Hepatocyte (in vitro differentiated cells): ENCODE results near the gene GGT7. TPM values are rescaled to one million over a fixed set of nuclear protein-coding genes. Genes with fewer than 3 reads are reported as not detected.
A peak's percentile ranks its signal among the peaks of the same experiment; 100 is the strongest.

Source experiments
- DNase-seq: peaks from one replicate; pipeline ENCODE4 v3.0.0-alpha.2; 2016; ENCODE audit warnings: low spot score
- H2AFZ ChIP-seq: fragments of 200-600 bp; sonication (generic); 2 replicates; pipeline ENCODE4 v1.6.0; 2016; ENCODE audit warnings: antibody characterized with exemption, mild to moderate bottlenecking
- H3K27ac ChIP-seq: fragments of 200-600 bp; sonication (generic); 2 replicates; pipeline ENCODE4 v1.5.1; 2016; ENCODE audit warnings: mild to moderate bottlenecking
- H3K27me3 ChIP-seq: fragments of 200-600 bp; sonication (generic); 2 replicates; pipeline ENCODE4 v1.6.1; 2016
- H3K36me3 ChIP-seq: fragments of 200-600 bp; sonication (generic); replicated peaks from 2 replicates; pipeline ENCODE4 v1.5.1; 2016; ENCODE audit warnings: low read depth; ENCODE audit not compliant: insufficient read depth
- H3K4me1 ChIP-seq: fragments of 200-600 bp; sonication (generic); 2 replicates; pipeline ENCODE4 v1.5.1; 2016; ENCODE audit warnings: mild to moderate bottlenecking, moderate library complexity; ENCODE audit not compliant: insufficient read depth
- H3K4me2 ChIP-seq: fragments of 200-600 bp; sonication (generic); 2 replicates; pipeline ENCODE4 v1.6.0; 2016
- H3K4me3 ChIP-seq: fragments of 200-600 bp; sonication (generic); 2 replicates; pipeline ENCODE4 v1.5.1; 2016; ENCODE audit warnings: mild to moderate bottlenecking
- H3K79me2 ChIP-seq: fragments of 200-600 bp; sonication (generic); 2 replicates; pipeline ENCODE4 v1.6.0; 2017; ENCODE audit warnings: mild to moderate bottlenecking
- H3K9me2 ChIP-seq: fragments of 200-600 bp; sonication (generic); replicated peaks from 2 replicates; pipeline ENCODE4 v1.6.0; 2017; ENCODE audit warnings: mild to moderate bottlenecking; ENCODE audit not compliant: insufficient read depth
- H3K9me3 ChIP-seq: fragments of 200-600 bp; sonication (generic); 2 replicates; pipeline ENCODE4 v1.5.1; 2016; ENCODE audit warnings: low read depth, mild to moderate bottlenecking
- H4K20me1 ChIP-seq: fragments of 200-600 bp; sonication (generic); 2 replicates; pipeline ENCODE4 v1.6.0; 2016; ENCODE audit warnings: mild to moderate bottlenecking; ENCODE audit not compliant: insufficient read depth, poor library complexity, severe bottlenecking
- EZH2 ChIP-seq: fragments of 200-600 bp; sonication (generic); IDR thresholded peaks from 2 replicates; pipeline ENCODE4 v1.6.1; 2016; ENCODE audit warnings: antibody characterized with exemption, mild to moderate bottlenecking, borderline replicate concordance
- EZH2phosphoT487 ChIP-seq: fragments of 200-600 bp; sonication (generic); IDR thresholded peaks from one replicate; pipeline ENCODE4 v1.6.1; 2018; ENCODE audit warnings: antibody characterized with exemption, mild to moderate bottlenecking, low read depth, moderate library complexity; ENCODE audit not compliant: unreplicated experiment, severe bottlenecking
- WGBS: methylation state at CpG from one replicate; pipeline ENCODE4 v1.1.6; 2016; ENCODE audit warnings: low lambda C conversion rate; ENCODE audit errors: missing lambda C conversion rate; 5-methylcytosine and 5-hydroxymethylcytosine counted together
- polyA plus RNA-seq: library from polyadenylated mRNA; unstranded; fragments of >200 nt; fragmentation: Nextera tagmentation; extraction: Ambion mirVana; gene quantifications from 2 replicates; pipeline ENCODE4 v1.2.1, GENCODE V29; 2016
- total RNA-seq: library from RNA; depleted of rRNA; stranded (reverse); fragments of >200 nt; gene quantifications from 2 replicates; pipeline ENCODE4 v1.2.3, GENCODE V29; 2014
- TF ChIP-seq, protein P1 (sequence below): fragments of 200-600 bp; sonication (generic); IDR thresholded peaks from 2 replicates; pipeline ENCODE4 v1.5.1; 2016; ENCODE audit warnings: antibody characterized with exemption, mild to moderate bottlenecking; ENCODE audit not compliant: poor library complexity

Gene GGT7
- total and polyA plus RNA-seq, 2 experiments from 2014 or later: 9.8 to 18.2 TPM

- 74% methylated on average over 4 of the region's 4 CpGs for WGBS
- no peaks in the 10 kb centered on the region for H3K9me2 ChIP-seq
- no peaks in the 10 kb centered on the region for H4K20me1 ChIP-seq
- H3K79me2 ChIP-seq: no peaks in the 10 kb centered on the region
- H3K36me3 ChIP-seq: no peaks in the 10 kb centered on the region
- peaks cover 8% of the 10 kb centered on the region for H3K4me1 ChIP-seq
- TF ChIP-seq EZH2 (no peak), EZH2phosphoT487 (no peak)
- TF ChIP-seq, protein P1, sequence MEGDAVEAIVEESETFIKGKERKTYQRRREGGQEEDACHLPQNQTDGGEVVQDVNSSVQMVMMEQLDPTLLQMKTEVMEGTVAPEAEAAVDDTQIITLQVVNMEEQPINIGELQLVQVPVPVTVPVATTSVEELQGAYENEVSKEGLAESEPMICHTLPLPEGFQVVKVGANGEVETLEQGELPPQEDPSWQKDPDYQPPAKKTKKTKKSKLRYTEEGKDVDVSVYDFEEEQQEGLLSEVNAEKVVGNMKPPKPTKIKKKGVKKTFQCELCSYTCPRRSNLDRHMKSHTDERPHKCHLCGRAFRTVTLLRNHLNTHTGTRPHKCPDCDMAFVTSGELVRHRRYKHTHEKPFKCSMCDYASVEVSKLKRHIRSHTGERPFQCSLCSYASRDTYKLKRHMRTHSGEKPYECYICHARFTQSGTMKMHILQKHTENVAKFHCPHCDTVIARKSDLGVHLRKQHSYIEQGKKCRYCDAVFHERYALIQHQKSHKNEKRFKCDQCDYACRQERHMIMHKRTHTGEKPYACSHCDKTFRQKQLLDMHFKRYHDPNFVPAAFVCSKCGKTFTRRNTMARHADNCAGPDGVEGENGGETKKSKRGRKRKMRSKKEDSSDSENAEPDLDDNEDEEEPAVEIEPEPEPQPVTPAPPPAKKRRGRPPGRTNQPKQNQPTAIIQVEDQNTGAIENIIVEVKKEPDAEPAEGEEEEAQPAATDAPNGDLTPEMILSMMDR: no peak
- H3K27me3 ChIP-seq: no peaks in the 10 kb centered on the region
- H2AFZ ChIP-seq: no peak overlapping the region
- no peak for DNase-seq
- peak overlapping the region; percentile 17 for H3K27ac ChIP-seq
- H3K4me3 ChIP-seq: no peak overlapping the region
- no peak overlapping the region for H3K4me2 ChIP-seq
- H3K9me3 ChIP-seq: no peaks in the 10 kb centered on the region
Measured at GRCh38 chr20:34915749-34916455, 43.2 kb upstream of the GGT7 start.

GRCh38 chr20:34915131-34915530 lies 42.5 kb upstream of the GGT7 start:
- 92% methylated on average over 4 of the region's 4 CpGs for WGBS
- TF ChIP-seq EZH2phosphoT487: no peak
- TF ChIP-seq, protein P1: no peak
- no peak for TF ChIP-seq EZH2
- H4K20me1 ChIP-seq: no peaks in the 10 kb centered on the region
- no peaks in the 10 kb centered on the region for H3K36me3 ChIP-seq
- H2AFZ ChIP-seq: no peak overlapping the region
- no peak for DNase-seq
- H3K4me3 ChIP-seq: no peak overlapping the region
- peaks cover 8% of the 10 kb centered on the region for H3K4me1 ChIP-seq
- no peak overlapping the region for H3K27ac ChIP-seq
- H3K4me2 ChIP-seq: no peak overlapping the region
- H3K79me2 ChIP-seq: no peaks in the 10 kb centered on the region
- H3K9me3 ChIP-seq: no peaks in the 10 kb centered on the region
- no peaks in the 10 kb centered on the region for H3K27me3 ChIP-seq
- H3K9me2 ChIP-seq: no peaks in the 10 kb centered on the region

GRCh38 chr20:34907616-34908469 lies 35.2 kb upstream of the GGT7 start:
- Histone ChIP-seq H3K4me3 (no peak overlapping the region), H3K4me2 (no peak overlapping the region), H3K27ac (peak overlapping the region; percentile 63), H3K27me3 (no peaks in the 10 kb centered on the region), H3K9me2 (no peaks in the 10 kb centered on the region), H2AFZ (no peak overlapping the region), H3K9me3 (no peaks in the 10 kb centered on the region), H3K4me1 (peaks cover 11% of the 10 kb centered on the region), H3K79me2 (peaks cover 2% of the 10 kb centered on the region), H3K36me3 (no peaks in the 10 kb centered on the region), H4K20me1 (no peaks in the 10 kb centered on the region)
- 42% methylated on average over 7 of the region's 7 CpGs for WGBS
- TF ChIP-seq EZH2phosphoT487 (no peak), EZH2 (no peak)
- TF ChIP-seq, protein P1: no peak
- peak; percentile 73 for DNase-seq
